B cell (primary cell): ENCODE data around the gene CHST11. TPM values are rescaled to one million over a fixed set of nuclear protein-coding genes. Genes with fewer than 3 reads are reported as not detected.

Source experiments
- ATAC-seq: fragments of 200-7000 bp; cut with Tn5 transposase; one replicate; pipeline ENCODE4 v1.10.0; 2021; ENCODE audit warnings: low read depth, mild to moderate bottlenecking, moderate number of reproducible peaks, moderate library complexity
- CTCF ChIA-PET: fragments of 350-600 bp; sonication (Branson Sonifier 250); formaldehyde crosslinking; loops from one replicate; lab custom pipeline; 2021; ENCODE audit warnings: antibody characterized with exemption, inconsistent platforms; lab: Charles Lee
- POLR2A ChIA-PET: fragments of 350-600 bp; sonication (Branson Sonifier 250); formaldehyde crosslinking; loops from one replicate; lab custom pipeline; 2021; ENCODE audit warnings: antibody characterized with exemption; lab: Charles Lee
- DNase-seq: peaks from one replicate; pipeline ENCODE4 v3.0.0; 2013
- H2AFZ ChIP-seq: 2 replicates; pipeline ENCODE4 v1.6.1; 2012; ENCODE audit warnings: mild to moderate bottlenecking, low read depth, low read length; ENCODE audit not compliant: insufficient read depth, poor library complexity, severe bottlenecking
- H3K27ac ChIP-seq, 2 donors: 1 replicate in 1 of 2; 2 replicates in 1 of 2; pipeline ENCODE4 v1.5.1; 2012 to 2013; ENCODE audit warnings: low read length in 2 of 2, mild to moderate bottlenecking in 2 of 2, moderate library complexity in 1 of 2
- H3K27me3 ChIP-seq, 4 experiments: fragments of 200-600 bp in 1 of 4; sonication (generic) in 1 of 4; replicated peaks in 1 of 4; 1 replicate in 2 of 4; 2 replicates in 2 of 4; pipeline versions ENCODE4 v1.6.1 to v1.7.0; 2013 to 2016; ENCODE audit warnings: low read length in 3 of 4, mild to moderate bottlenecking in 2 of 4, mixed read lengths in 1 of 4, moderate library complexity in 1 of 4; ENCODE audit not compliant: insufficient read depth in 4 of 4, control insufficient read depth in 3 of 4; ENCODE audit errors: control extremely low read depth in 1 of 4
- H3K36me3 ChIP-seq, 2 experiments: replicated peaks in 1 of 2; 1 replicate in 1 of 2; 2 replicates in 1 of 2; pipeline versions ENCODE4 v1.6.1 to v1.7.1; 2013; ENCODE audit warnings: low read length in 1 of 2; ENCODE audit not compliant: insufficient read depth in 2 of 2, control insufficient read depth in 1 of 2; ENCODE audit errors: control extremely low read depth in 1 of 2, extremely low read depth in 1 of 2
- H3K4me1 ChIP-seq, 2 donors: fragments of 200-600 bp in 1 of 2; sonication (generic) in 1 of 2; 1 replicate in 1 of 2; 2 replicates in 1 of 2; pipeline versions ENCODE4 v1.5.1 to v1.6.1; 2013 to 2017; ENCODE audit warnings: low read length in 2 of 2; ENCODE audit not compliant: control insufficient read depth in 2 of 2, insufficient read depth in 2 of 2
- H3K4me2 ChIP-seq: replicated peaks from 2 replicates; pipeline ENCODE3; 2012; ENCODE audit warnings: mild to moderate bottlenecking, low read depth, low read length; ENCODE audit not compliant: poor library complexity, severe bottlenecking
- H3K4me3 ChIP-seq, 5 experiments: fragments of 200-600 bp in 1 of 5; sonication (generic) in 1 of 5; 1 replicate in 3 of 5; 2 replicates in 2 of 5; pipeline versions ENCODE4 v1.5.1 to v1.7.0; 2011 to 2016; ENCODE audit warnings: low read length in 4 of 5, mild to moderate bottlenecking in 4 of 5, low read depth in 2 of 5, control low read depth in 1 of 5, moderate library complexity in 1 of 5; ENCODE audit not compliant: insufficient read depth in 1 of 5; ENCODE audit errors: control extremely low read depth in 1 of 5, extremely low read depth in 1 of 5
- H3K79me2 ChIP-seq: fragments of 200-600 bp; sonication (generic); one replicate; pipeline ENCODE4 v1.6.0; 2016; ENCODE audit warnings: low read length; ENCODE audit not compliant: control insufficient read depth, insufficient read depth
- H3K9ac ChIP-seq: fragments of 200-600 bp; sonication (generic); 2 replicates; pipeline ENCODE4 v1.6.1; 2017; ENCODE audit warnings: mild to moderate bottlenecking, low read length, moderate library complexity
- H3K9me3 ChIP-seq, 3 donors: one replicate each; pipeline versions ENCODE4 v1.6.1 to v1.7.1; 2013; ENCODE audit warnings: low read length in 2 of 3; ENCODE audit not compliant: control insufficient read depth in 2 of 3, insufficient read depth in 1 of 3; ENCODE audit errors: control extremely low read depth in 1 of 3
- H4K20me1 ChIP-seq: 2 replicates; pipeline ENCODE4 v1.6.0; 2012; ENCODE audit warnings: mild to moderate bottlenecking, low read length; ENCODE audit not compliant: insufficient read depth, control insufficient read depth, poor library complexity, severe bottlenecking
- H3K27ac Mint-ChIP-seq: one replicate; pipeline ENCODE4 v1.8.0; 2021; ENCODE audit warnings: mixed read lengths
- H3K27me3 Mint-ChIP-seq: one replicate; pipeline ENCODE4 v1.8.0; 2021; ENCODE audit warnings: mixed read lengths
- H3K4me1 Mint-ChIP-seq: one replicate; pipeline ENCODE4 v1.8.0; 2021; ENCODE audit warnings: mixed read lengths
- H3K4me3 Mint-ChIP-seq: one replicate; pipeline ENCODE4 v1.8.0; 2021; ENCODE audit warnings: mixed read lengths
- H3K9me3 Mint-ChIP-seq: one replicate; pipeline ENCODE4 v1.8.0; 2022; ENCODE audit warnings: mixed read lengths; ENCODE audit not compliant: insufficient read depth
- EZH2 ChIP-seq: IDR thresholded peaks from 2 replicates; pipeline ENCODE4 v1.6.1; 2012; ENCODE audit warnings: borderline replicate concordance, low read depth, mild to moderate bottlenecking, moderate library complexity, low read length; ENCODE audit not compliant: insufficient read depth, poor library complexity, severe bottlenecking
- WGBS: methylation state at CpG from one replicate; pipeline ENCODE4 v1.1.5; 2013; ENCODE audit warnings: missing lambda C conversion rate; ENCODE audit not compliant: insufficient coverage; 5-methylcytosine and 5-hydroxymethylcytosine counted together
- intact Hi-C: fragments of 100-400 bp; cut with micrococcal nuclease; formaldehyde crosslinking; loops from one replicate; pipeline ENCODE4 v1.10.0; 2022
- polyA plus RNA-seq: library from polyadenylated mRNA; depleted of rRNA; stranded (reverse); fragments of >200 nt; gene quantifications from 2 replicates; pipeline ENCODE4 v1.2.3, GENCODE V29; 2012
- total RNA-seq, 2 donors: library from RNA; stranded (reverse); fragments of 120-200 nt in 1 of 2; gene quantifications; 1 replicate in 1 of 2; 2 replicates in 1 of 2; pipeline versions ENCODE4 v1.2.3 to v1.2.4, GENCODE V29; 2013 to 2022
- TF ChIP-seq, protein P1 (sequence below): fragments of 200-600 bp; IDR thresholded peaks from one replicate; pipeline ENCODE4 v1.8.0; 2022; ENCODE audit warnings: antibody characterized with exemption, mild to moderate bottlenecking

Gene CHST11
- total and polyA plus RNA-seq, 2 donors (not counting 1 experiment from before 2014, with no cell fraction given) = 46.3 to 152 TPM

GRCh38 chr12:104421343-104421742 lies 35.4 kb upstream of the CHST11 start:
- intact Hi-C loops = no loop called here
- no peak overlapping the region for H3K27ac Mint-ChIP-seq
- no peak overlapping the region for H2AFZ ChIP-seq
- H3K9ac ChIP-seq = no peak overlapping the region
- no peaks in the 10 kb centered on the region for H3K79me2 ChIP-seq
- TF ChIP-seq, protein P1, sequence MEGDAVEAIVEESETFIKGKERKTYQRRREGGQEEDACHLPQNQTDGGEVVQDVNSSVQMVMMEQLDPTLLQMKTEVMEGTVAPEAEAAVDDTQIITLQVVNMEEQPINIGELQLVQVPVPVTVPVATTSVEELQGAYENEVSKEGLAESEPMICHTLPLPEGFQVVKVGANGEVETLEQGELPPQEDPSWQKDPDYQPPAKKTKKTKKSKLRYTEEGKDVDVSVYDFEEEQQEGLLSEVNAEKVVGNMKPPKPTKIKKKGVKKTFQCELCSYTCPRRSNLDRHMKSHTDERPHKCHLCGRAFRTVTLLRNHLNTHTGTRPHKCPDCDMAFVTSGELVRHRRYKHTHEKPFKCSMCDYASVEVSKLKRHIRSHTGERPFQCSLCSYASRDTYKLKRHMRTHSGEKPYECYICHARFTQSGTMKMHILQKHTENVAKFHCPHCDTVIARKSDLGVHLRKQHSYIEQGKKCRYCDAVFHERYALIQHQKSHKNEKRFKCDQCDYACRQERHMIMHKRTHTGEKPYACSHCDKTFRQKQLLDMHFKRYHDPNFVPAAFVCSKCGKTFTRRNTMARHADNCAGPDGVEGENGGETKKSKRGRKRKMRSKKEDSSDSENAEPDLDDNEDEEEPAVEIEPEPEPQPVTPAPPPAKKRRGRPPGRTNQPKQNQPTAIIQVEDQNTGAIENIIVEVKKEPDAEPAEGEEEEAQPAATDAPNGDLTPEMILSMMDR = no peak
- TF ChIP-seq EZH2 = no peak
- no peaks in the 10 kb centered on the region for H4K20me1 ChIP-seq
- DNase-seq (no peak), ATAC-seq (no peak)
- no peak overlapping the region for H3K4me2 ChIP-seq
- H3K4me1 ChIP-seq = peaks cover 6 to 9% of the 10 kb centered on the region in 2 donors
- no CpG with 5 or more reads among the region's 2 CpGs for WGBS
- ChIA-PET POLR2A (no interaction called here), CTCF (interaction anchor here (1.4 kb wide), 1 partner anchor 40 kb away, joined by 4 read pairs; no protein-coding TSS in a partner anchor)
- H3K36me3 ChIP-seq = no peaks in the 10 kb centered on the region
- H3K4me3 ChIP-seq = no peak overlapping the region
- H3K27ac ChIP-seq = no peak overlapping the region
- H3K27me3 Mint-ChIP-seq = no peaks in the 10 kb centered on the region
- H3K9me3 ChIP-seq = peaks cover 0 to 4% (median 0%) of the 10 kb centered on the region in 3 donors
- H3K4me1 Mint-ChIP-seq = peaks cover 6% of the 10 kb centered on the region
- H3K27me3 ChIP-seq = no peaks in the 10 kb centered on the region
- H3K9me3 Mint-ChIP-seq = no peaks in the 10 kb centered on the region
- H3K4me3 Mint-ChIP-seq = no peak overlapping the region

GRCh38 chr12:104422441-104422840 lies 34.3 kb upstream of the CHST11 start:
- intact Hi-C loops = no loop called here
- H3K79me2 ChIP-seq = no peaks in the 10 kb centered on the region
- H3K27me3 ChIP-seq = no peaks in the 10 kb centered on the region
- peaks cover 6 to 9% of the 10 kb centered on the region in 2 donors for H3K4me1 ChIP-seq
- CTCF ChIA-PET = interaction anchor here (1.4 kb wide), 1 partner anchor 41 kb away, joined by 4 read pairs; no protein-coding TSS in a partner anchor
- H4K20me1 ChIP-seq = no peaks in the 10 kb centered on the region
- no peak overlapping the region for H3K27ac ChIP-seq
- Mint-ChIP-seq H3K27ac (no peak overlapping the region), H3K4me3 (no peak overlapping the region), H3K4me1 (peaks cover 7% of the 10 kb centered on the region), H3K9me3 (no peaks in the 10 kb centered on the region), H3K27me3 (no peaks in the 10 kb centered on the region)
- peaks cover 0 to 4% (median 0%) of the 10 kb centered on the region in 3 donors for H3K9me3 ChIP-seq
- no peak overlapping the region for H3K4me3 ChIP-seq
- H3K4me2 ChIP-seq = no peak overlapping the region
- TF ChIP-seq, protein P1 = no peak
- no peak for TF ChIP-seq EZH2
- DNase-seq (no peak), ATAC-seq (no peak)
- H3K9ac ChIP-seq = no peak overlapping the region
- H3K36me3 ChIP-seq = no peaks in the 10 kb centered on the region
- H2AFZ ChIP-seq = no peak overlapping the region
- WGBS = no CpG with 5 or more reads among the region's 1 CpG
- POLR2A ChIA-PET = no interaction called here
